Ecto neural progenitor cell (in vitro differentiated cells): ENCODE measurements around the gene LSM4.

Experiments used
- DNase-seq: peaks from one replicate; pipeline ENCODE4 v3.0.0-alpha.2; 2018; ENCODE audit warnings: low spot score

LSM4 gene

DNA sequence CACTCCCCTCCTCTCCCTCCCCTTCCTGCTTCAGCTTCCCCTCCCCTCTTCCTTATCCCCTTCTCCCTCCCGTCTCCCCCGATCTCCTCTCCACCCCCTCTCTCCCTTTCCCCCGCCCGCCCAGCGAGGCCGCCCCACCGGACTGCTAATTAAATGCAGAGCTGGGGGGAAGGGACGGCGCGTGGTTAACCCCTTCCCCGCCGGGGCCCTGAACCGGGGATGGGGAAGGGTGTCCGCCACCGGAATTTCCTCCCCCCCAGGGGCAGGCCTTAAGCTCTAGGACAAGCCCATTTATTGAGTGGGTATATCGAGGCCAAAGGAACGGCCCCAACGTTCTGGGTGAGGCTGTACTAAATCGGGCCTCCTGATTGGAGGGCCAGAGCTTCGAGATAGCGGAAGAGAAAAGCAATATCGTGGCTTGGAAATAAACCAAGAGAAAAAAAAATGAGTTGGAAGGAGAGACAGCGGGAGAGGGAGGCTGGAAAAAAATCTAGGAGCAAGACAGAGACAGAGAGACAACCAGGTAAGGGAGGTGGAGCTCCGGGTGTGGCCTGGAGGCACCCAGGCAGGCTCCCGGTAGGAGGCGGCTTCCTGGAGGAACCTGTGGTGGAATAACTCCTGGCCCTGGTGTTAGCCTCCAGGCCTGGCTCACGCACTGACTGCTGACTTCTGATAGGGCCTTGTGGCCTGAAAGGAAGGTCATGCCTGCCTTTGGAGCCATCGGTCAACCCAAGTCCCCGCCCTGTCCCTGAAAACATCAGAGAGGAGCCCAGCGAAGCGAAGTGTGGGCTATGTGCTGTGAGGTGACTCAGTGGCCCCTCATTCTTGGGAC is 29.9 kb downstream of the LSM4 start:
- peak; percentile 91 for DNase-seq

DNA sequence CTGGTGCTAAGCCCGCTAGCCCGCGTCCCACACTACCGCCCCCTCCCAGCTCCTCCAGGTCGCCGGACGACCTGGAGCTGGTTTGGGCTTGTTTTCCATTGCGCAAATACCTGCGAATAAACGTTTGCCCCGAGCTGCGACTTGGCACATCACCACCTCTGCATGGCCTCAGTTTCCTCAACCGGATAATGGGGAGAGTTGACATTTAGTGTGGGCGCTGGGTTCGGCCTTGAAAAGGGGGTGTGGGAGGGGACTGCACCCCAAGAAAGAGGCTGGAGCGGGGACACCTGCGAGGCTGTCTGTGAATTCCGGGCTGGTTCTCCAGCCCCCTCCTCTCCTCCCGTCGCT is 30.4 kb downstream of the LSM4 start:
- peak; percentile 73 for DNase-seq

DNA sequence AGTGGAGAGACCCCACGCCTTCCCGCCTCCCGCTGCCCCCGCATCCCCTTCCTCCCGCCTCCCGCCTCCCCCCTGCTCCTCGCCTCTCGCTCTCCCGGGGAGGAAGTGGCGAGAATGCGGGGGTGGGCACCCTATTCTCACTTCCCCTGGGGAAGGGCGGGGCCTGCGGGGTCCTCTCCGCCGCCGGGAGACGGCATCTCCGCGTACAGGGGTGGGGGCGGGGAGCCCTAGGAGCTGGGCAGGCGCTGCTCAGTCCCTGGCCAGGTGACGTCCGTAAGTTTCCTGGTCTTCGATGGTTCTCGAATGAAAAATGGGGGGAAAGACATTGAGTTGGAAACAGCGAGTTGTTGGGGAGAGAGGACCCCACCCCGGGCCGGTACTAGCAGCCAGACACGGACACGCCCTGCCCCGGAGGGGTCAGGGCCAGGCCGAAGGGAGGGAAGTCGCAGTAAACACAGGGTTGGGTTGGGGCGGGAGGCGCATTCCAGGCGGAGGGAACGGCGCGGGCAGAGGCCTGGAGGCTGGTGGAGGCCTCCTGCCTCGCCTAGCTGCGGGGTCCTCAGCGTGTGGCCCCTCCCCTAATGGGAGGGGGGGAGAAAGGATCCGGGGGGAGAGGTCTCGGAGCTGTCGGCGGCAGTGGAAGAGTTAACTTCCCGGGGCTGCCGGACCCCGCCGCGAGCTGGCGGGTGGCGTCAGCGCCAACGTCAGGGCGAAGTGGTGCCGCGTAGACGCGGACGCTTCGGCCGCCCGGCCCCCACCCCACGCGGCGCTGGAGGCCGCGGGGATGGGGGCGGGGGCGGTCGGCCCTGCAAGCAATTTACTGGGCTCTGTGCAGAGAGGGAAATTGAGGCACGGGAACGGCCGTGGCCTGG is 31.1 kb downstream of the LSM4 start:
- peak; percentile 84 for DNase-seq

DNA sequence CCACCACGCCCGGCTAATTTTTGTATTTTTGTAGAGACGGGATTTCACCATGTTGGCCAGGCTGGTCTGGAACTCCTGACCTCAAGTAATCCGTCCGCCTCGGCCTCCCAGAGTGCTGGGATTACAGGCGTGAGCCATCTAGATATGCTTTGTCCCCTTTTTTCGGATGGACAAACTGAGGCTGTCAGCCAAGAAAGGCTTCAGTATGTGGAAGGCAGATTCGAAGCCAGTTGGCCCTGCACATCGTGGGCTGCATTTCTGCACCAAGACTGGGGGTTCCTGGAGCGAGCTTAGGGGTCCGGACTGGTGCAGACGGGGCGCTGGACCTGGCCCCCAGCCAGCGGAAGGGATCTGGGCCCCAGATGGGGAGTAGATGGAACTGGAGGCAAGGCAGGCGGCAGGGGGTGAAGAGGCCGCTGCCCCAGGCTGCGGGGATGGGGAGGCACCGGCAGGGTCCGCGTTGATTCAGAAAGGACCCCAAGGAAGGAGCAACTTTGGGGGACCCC is 31.8 kb downstream of the LSM4 start:
- DNase-seq: no peak

DNA sequence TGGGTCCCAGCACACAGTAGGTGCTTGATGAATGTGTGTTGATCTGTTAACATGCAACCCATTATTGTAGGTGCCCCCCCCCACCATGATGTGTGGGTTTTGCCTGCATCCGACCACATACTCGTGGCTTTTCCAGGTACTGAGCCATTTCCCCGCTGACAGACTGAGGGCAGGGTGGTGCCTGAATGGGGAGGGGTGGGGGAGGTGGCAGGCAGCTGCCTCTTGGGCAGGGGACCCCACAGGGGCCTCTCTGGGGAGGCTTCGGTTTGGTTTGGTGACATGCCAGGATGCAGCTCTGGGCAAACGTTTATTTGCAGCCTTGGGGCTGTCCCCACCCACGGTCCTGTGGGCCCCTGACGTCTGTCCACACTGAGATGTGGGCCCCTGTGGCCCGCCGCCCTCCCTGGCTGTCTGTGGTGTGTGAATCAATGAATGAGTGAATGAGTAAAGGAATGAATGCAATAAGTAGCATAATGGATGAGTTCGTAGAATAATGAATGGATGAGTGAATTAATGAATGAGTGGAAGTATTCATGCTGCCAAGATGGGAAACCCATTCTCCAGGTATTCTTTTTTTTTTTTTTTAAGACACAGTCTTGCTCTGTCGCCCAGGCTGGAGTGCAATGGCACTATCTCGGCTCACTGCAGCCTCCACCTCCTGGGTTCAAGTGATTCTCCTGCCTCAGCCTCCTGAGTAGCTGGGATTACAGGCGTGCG is 32.4 kb downstream of the LSM4 start:
- DNase-seq: no peak

DNA sequence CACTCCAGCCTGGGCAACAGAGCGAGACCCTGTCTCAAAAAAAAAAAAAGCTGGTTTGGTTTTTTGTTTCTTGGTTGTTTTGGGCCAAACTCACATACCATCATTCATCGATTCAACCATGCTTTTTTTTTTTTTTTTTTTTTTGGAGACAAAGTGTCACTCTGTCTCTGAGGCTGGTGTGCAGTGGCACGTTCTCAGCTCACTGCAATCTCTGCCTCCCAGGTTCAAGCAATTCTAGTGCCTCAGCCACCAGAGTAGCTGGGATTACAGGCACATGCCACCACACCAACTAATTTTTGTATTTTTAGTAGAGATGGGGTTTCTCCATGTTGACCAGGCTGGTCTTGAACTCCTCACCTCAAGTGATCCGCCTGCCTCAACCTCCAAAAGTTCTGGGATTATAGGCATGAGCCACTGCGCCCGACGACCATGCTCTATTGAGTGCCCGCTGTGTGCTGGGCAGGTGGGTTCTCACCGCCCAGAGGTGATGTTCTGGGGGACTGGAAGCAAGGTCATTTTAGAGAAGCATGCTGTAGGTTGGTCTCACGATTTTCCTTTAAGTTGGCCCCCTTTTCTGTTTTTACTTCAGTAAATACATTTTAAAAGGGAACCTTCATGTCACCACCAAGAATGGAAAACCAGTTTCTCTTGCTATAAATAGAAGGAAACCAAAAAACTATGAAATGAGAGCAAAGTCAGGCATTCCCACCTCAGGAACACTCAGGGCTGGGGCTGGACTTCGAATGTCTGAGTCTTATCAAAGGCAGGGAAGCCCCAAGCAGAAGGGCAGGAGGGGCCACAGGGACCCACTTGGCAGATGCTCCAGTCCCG is 33.2 kb downstream of the LSM4 start:
- no peak for DNase-seq

DNA sequence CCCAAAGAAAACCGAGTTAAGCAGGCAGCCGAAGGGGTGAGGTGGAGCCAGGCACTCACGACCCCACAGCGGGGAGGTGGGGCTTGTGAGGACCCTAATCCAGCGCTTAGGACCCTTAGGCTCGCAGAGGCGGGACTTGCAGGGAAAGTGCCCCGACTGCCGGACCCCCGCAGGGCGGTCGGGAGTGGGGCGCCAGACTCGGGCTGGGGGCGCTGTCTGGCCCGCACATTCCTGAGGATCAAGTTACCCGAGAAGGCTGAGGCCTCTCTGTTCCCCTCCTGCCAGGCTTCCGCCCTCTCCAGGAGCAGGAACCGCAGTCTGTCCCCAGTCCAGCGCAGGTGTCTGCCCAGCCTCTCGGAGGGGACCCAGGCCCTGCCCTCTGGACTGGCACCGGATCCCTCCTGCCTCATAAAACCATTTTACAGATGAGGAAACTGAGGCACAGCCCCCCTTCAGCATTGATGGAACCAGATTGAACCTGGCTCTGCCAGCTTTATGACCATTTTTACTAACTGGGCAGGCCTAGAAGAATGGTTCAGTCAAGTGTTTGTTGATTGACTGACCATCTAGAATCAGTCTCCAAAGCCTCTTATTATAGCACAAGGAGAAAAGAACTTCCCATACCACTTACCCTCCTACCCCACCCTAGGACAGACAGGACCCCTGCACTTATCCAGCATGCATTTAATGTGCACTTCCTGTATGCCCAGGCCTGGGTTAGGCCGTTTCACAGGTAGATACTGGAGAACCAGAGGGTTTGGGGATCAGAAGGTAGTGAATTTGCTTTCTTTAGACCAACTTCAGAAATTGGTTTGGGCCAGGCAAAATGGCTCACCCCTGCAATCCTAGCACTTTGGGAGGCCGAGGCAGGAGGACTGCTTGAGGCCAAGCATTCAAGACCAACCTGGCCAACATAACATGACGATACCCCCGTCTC is 34.8 kb downstream of the LSM4 start:
- peak; percentile 85 for DNase-seq

DNA sequence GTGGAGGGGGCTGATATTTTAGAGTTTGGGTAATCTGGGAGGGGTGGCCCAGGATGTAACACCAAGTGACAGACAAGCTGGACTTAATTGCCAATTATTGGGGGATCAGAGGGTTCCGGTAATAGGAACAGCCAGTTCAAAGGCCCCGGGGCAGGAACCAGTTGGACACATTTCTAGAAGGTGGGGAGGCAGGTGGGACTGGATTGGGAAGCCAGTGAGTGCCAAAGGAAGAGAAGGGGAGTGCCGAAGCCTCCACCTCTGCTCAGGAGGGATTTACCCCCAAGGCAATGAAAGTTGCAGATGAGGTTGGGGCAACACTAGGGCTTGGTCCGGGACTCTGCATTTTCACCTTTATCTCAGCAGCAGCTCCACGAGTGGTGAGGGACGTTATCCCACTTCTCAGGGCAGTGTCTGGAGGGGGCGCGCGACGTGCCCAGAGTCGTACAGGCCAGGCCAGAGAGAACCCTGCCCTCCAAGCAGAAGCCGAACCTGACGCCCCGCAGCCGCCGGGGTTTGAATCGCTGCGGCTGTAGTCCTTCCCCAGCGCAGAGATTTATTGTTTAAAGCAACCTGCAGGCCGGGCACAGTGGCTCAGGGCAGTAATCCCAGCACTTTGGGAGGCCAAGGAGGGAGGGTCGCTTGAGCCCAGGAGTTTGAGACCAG is 35.8 kb downstream of the LSM4 start:
- DNase-seq: peak; percentile 65

DNA sequence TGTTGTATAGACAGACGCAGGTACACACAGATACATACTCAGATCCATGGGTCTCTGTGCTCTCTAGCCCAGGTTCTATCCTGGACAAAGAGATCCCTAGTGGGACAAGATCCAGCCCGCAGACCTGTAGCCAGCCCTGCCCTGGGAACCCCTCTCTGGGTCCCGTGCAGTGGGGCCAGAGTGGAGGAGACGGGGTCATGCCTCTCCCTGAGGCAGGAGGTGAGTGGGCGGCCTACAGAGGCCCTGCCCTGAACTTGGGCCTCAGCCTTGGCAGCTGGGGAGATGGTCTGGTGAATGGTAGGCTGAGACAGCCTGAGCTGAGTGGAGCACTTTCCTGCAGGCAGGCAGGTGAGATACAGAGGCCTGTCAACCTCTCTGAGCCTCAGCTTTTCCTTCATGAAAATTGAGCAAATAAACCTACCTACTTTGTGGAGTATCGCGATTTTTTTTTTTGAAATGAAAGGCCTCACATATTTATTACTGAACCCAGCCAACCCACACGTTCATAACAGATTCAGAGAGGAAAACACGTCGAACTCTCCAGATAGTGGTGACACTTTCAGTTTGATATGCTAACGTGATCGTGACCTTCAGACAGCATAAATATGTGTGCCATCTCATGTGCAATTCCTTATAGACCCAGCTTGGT is 38.0 kb downstream of the LSM4 start:
- no peak for DNase-seq

DNA sequence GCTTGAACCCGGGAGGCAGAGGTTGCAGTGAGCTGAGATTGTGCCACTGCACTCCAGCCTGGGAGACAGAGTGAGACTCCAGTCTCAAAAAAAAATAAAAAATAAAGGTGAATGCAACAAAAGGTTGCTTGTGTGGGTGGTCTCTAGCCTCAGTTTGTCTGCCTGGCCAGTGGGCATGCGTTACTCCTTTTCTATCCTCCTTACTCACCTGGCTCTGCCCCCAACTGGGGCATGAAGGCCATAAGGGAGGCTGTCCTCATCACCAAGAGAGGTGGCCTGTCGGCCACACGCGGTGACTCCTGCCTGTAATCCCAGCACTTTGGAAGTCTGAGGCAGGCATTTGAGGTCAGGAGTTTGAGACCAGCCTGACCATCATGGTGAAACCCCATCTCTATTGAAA is 39.5 kb downstream of the LSM4 start:
- no peak for DNase-seq

DNA sequence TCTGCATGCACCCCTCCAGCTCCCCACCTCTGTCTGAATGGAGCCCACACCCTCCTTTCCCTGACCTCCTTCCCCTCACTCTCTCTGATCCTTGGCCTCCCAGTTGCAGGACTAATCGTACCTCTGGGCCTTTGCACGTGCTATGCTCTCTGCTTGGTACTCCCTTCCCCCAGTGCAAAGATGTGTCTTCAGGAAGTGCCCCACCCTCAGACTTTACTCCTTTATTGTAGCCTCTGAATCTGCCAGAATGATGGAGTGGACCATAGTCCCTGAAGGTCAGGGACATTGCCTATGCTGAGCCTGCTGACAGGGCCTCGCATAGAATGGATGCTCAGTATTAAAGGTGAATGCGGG is 40.1 kb downstream of the LSM4 start:
- DNase-seq: no peak

DNA sequence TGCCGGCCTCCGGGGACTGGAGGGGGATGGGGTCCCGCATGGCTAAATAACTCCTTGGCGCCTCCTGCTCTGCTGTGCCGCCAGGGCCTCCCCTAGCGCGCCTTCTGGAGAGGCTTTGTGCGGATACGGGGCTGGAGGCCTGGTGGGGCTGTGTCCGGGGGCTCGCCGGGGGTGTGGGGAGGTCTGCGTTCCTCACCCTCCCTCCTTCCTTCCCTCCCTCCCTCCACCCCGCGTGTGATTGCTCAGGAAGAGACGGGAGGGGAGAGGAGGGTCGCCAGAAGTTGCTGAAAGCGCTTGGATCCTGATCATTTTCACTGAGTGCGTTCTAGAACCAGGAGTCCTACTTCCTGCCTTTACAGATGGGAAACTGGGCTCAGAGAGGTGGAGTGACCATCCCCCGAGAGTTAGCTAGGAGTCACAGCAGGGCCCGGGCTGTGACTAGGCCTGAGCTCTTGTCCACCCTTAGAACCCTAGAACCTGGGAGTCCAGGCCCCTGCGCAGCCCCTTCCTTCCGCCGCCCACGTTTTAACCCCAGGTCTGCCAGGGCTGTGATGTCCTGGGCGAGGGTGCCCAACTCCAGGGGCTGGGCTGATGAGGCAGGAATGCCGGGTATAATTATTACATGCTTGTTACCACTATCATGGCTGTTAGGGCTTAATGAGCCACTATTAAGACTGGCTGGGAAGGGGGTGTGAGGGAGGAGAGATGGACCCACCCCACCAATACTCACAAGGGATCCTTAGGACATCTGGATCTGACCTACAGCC is 40.7 kb downstream of the LSM4 start:
- no peak for DNase-seq

DNA sequence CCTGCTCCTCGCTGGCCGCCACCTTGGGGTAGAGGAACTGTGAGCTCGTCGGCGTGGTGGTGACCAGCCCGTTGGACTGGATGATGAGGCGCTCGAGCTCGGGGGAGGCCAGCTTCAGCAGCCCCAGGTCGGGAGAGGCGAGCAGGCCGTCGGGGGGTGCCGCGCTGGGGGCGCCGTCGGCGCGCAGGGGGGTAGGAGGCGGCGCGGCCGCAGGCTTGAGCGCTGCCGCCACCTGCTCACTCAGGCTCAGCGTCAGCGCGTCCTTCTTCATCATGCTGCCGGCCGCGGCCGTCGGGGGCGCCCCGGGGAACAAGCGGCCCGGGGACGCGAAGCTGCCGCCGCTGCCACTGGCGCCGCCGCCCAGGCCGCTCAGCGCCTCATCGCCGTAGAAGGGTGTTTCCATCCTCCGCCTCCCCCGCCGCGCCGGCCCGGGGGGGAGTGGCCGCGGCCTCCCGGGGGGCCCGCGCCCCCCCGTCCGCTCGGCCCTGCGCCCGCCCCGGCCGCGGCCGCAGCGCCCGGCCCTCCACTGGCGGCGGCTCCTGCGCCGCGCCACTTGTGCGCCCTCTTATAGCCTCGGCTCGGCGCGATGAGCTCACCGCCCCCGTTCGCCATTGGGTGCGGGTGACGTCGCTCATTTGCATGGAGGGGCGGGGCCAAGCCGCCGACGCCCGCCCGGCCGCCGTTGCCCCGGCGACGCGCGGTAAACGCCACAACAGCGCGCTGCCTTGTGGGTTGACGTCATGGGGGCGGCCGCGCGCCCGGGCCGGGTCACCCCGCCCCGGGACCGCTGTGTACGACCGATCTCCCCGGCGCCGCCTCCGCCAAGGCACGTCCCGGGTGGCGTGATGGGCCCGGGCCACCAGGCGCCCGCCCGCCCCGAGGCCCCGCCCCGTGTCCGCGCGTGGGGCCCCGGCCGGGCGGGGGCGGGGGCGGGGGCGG is 41.5 kb downstream of the LSM4 start, which contains the start of gene JUND:
JUND (minus strand) TSS at position 541 of the 939 bp plus-strand sequence; CDS start at position 403, 138 bp downstream.
- DNase-seq: peak; percentile 98

DNA sequence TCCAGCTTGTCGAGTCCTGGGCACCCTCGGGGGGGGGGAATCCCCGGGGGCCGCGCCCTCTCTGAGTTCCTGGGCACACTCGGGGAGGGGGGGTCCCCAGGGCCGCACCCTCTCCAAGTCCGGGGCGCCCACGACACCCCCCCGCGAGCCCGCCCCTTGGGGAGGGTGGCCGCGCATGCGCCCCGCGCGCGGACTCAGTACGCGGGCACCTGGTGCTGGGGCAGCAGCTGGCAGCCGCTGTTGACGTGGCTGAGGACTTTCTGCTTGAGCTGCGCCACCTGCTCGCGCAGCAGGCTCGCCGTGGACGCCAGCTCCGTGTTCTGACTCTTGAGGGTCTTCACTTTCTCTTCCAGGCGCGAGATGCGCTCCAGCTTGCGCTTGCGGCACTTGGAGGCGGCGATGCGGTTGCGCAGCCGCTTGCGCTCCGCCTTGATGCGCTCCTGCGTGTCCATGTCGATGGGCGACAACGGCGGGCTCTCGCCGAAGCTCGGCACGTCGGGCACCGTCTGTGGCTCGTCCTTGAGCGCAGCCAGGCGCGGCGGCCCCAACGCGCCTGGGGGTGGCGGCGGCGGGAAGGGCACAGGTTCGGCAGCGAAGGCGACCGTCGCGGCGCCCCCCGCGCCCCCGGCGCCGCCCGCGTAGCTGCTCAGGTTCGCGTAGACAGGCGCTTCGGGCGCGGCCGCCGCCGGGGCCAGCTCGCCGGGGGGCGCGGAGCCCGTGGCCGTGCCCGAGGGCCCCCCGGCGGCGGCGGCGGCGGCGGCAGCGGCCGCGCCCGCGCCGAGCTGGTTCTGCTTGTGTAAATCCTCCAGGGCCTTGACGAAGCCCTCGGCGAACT is 42.4 kb downstream of the LSM4 start:
- DNase-seq: peak; percentile 76

DNA sequence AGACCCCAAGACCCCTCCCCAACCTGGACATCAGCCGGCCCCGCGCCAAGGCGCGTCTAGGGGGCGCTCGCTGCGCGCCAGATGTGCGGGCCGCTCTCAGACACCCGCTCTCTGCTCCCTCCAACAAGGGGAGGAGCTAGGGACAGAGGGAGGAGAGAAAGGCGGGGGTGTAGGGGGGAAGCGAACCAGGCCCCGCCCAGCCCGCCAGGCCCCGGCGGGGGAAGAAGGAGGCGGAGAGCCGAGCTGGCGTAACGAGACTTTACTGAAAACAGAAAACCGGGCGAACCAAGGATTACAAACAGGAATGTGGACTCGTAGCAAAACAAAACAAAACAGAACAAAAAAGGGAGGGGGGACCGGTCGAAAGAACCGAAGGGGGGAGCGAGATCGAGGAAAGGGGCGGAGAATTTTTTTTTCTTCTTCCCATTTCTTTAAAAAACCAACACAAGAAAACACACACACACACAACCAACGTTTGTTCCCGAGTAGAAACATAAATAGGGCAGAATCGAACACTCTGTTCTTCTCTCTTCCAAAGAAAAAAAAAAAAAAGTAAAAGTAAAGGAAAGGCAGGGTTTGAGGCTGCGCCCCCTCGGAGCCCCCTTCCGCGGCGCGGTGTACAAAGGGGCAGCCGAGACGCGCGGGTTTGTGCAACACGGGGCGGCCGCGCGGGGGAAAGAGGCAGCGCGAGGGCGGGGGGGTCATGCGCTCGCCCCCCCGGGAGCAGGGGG is 43.2 kb downstream of the LSM4 start:
- DNase-seq: peak; percentile 96

DNA sequence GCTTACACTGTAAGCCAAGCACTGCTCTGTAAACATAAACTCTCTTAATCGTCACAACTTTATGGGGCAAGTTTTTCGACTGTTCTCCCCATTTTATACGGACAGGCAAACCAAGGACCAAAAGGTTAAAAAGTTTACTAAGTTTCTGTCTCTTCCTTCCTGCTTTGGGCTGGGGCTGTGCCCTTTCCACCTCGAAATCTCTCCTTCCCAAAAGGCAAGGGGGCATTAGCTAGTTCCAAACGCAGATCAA is 43.7 kb downstream of the LSM4 start:
- no peak for DNase-seq
